SK-N-SH treated with all-trans-retinoic acid at 6 μM for 48 hours (cell line): Measurements from ENCODE around the gene SLFNL1.

Experiments used
- ATAC-seq: fragments of 200-7000 bp; cut with Tn5 transposase; 3 replicates; pipeline ENCODE4 v1.9.1; 2020; ENCODE audit warnings: mild to moderate bottlenecking, moderate library complexity
- ARNTL ChIP-seq: fragments of 450-650 bp; formaldehyde crosslinking; IDR thresholded peaks from 2 replicates; pipeline ENCODE4 v1.5.0; 2020; ENCODE audit warnings: low read depth, mild to moderate bottlenecking, moderate library complexity, borderline replicate concordance
- BACH2 ChIP-seq: fragments of 250-450 bp; sonication (Bioruptor Pico); IDR thresholded peaks from 2 replicates; pipeline ENCODE4 v1.9.0; 2021; ENCODE audit warnings: mild to moderate bottlenecking, borderline replicate concordance
- CREB5 ChIP-seq: fragments of 250-450 bp; sonication (Bioruptor Pico); IDR thresholded peaks from 2 replicates; pipeline ENCODE4 v1.5.1; 2020; ENCODE audit warnings: low read depth, mild to moderate bottlenecking, moderate library complexity
- CSDC2 ChIP-seq: fragments of 250-450 bp; sonication (Bioruptor Pico); IDR thresholded peaks from 2 replicates; pipeline ENCODE4 v1.5.0; 2020; ENCODE audit warnings: mild to moderate bottlenecking, moderate library complexity
- CSRNP3 ChIP-seq: fragments of 250-450 bp; sonication (Bioruptor Pico); IDR thresholded peaks from 2 replicates; pipeline ENCODE4 v1.5.1; 2021; ENCODE audit warnings: mild to moderate bottlenecking, moderate library complexity
- GLIS3 ChIP-seq: fragments of 250-450 bp; sonication (Bioruptor Pico); IDR thresholded peaks from 2 replicates; pipeline ENCODE4 v1.5.0; 2020; ENCODE audit warnings: mild to moderate bottlenecking, moderate library complexity
- OSR1 ChIP-seq: fragments of 250-450 bp; sonication (Bioruptor Pico); IDR thresholded peaks from 2 replicates; pipeline ENCODE4 v1.8.0; 2022; ENCODE audit warnings: moderate library complexity, mild to moderate bottlenecking, inconsistent platforms
- PPARA ChIP-seq: fragments of 250-450 bp; sonication (Bioruptor Pico); IDR thresholded peaks from 2 replicates; pipeline ENCODE4 v1.5.0; 2020; ENCODE audit warnings: mild to moderate bottlenecking, borderline replicate concordance
- RARB ChIP-seq: fragments of 250-450 bp; sonication (Bioruptor Pico); IDR thresholded peaks from 2 replicates; pipeline ENCODE4 v1.8.0; 2021; ENCODE audit warnings: mild to moderate bottlenecking, moderate library complexity
- ZC3H10 ChIP-seq: fragments of 250-450 bp; sonication (Bioruptor Pico); IDR thresholded peaks from 2 replicates; pipeline ENCODE4 v1.5.1; 2021; ENCODE audit warnings: mild to moderate bottlenecking, moderate library complexity
- ZFP3 ChIP-seq: fragments of 250-450 bp; sonication (Bioruptor Pico); IDR thresholded peaks from 2 replicates; pipeline ENCODE4 v1.5.0; 2020; ENCODE audit warnings: mild to moderate bottlenecking, moderate library complexity
- ZFP30 ChIP-seq: fragments of 450-650 bp; formaldehyde crosslinking; IDR thresholded peaks from 2 replicates; pipeline ENCODE4 v1.5.0; 2022; ENCODE audit warnings: mild to moderate bottlenecking, moderate library complexity
- ZNF565 ChIP-seq: fragments of 450-650 bp; formaldehyde crosslinking; conservative IDR thresholded peaks from 2 replicates; pipeline ENCODE4 v1.5.0; 2020; ENCODE audit warnings: low read depth, mild to moderate bottlenecking, moderate library complexity
- ZNF70 ChIP-seq: fragments of 450-650 bp; formaldehyde crosslinking; IDR thresholded peaks from 2 replicates; pipeline ENCODE4 v1.5.0; 2020; ENCODE audit warnings: mild to moderate bottlenecking, moderate library complexity
- ZNF8 ChIP-seq: fragments of 450-650 bp; formaldehyde crosslinking; IDR thresholded peaks from 2 replicates; pipeline ENCODE4 v1.5.0; 2020; ENCODE audit warnings: mild to moderate bottlenecking, moderate library complexity
- TF ChIP-seq, protein P1 (sequence below): fragments of 250-450 bp; sonication (Bioruptor Pico); IDR thresholded peaks from 2 replicates; pipeline ENCODE4 v1.8.0; 2020; ENCODE audit warnings: mild to moderate bottlenecking, moderate library complexity, borderline replicate concordance
- TF ChIP-seq, protein P2 (sequence below): fragments of 250-450 bp; sonication (Bioruptor Pico); IDR thresholded peaks from 2 replicates; pipeline ENCODE4 v1.8.0; 2021; ENCODE audit warnings: low read depth, mild to moderate bottlenecking, moderate library complexity, borderline replicate concordance
- TF ChIP-seq, protein P3 (sequence below): fragments of 250-450 bp; sonication (Bioruptor Pico); IDR thresholded peaks from 2 replicates; pipeline ENCODE4 v1.5.0; 2020; ENCODE audit warnings: mild to moderate bottlenecking, moderate library complexity

Gene SLFNL1

DNA sequence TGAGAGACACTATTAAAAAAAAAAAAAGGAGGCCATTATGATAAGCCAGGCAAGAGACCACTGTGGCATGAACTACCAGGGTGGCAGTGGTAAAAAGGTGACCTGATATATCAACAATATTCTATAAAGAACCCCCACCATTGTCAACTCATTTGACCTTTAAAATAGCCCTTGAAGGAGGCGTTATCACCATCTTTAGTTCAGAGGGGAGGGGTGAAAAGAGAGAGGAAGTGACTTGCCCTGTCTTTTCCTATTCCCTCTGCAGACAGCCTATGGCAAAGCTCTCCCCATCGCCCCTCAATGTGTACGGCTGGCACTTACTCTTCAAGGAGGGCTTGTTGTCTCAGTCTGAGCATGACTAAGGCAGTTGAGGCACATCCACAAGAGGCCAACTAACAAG lies 11.7 kb upstream of the SLFNL1 start (continued):
- TF ChIP-seq OSR1 (CRISPR knock-in tag), result no peak
- TF ChIP-seq ARNTL (CRISPR knock-in tag), result no peak
- no peak for TF ChIP-seq ZNF8 (CRISPR knock-in tag)
- TF ChIP-seq GLIS3, result no peak

GRCh38 chr1:41032147-41032546 lies 10.6 kb upstream of the SLFNL1 start:
- ATAC-seq, result no peak
- TF ChIP-seq ZNF565 (CRISPR knock-in tag), result no peak
- TF ChIP-seq ZFP3 (CRISPR knock-in tag), result no peak
- no peak for TF ChIP-seq PPARA (CRISPR knock-in tag)
- TF ChIP-seq ZC3H10 (CRISPR knock-in tag), result no peak
- no peak for TF ChIP-seq CSDC2
- no peak for TF ChIP-seq CSRNP3 (CRISPR knock-in tag)
- TF ChIP-seq, protein P1, sequence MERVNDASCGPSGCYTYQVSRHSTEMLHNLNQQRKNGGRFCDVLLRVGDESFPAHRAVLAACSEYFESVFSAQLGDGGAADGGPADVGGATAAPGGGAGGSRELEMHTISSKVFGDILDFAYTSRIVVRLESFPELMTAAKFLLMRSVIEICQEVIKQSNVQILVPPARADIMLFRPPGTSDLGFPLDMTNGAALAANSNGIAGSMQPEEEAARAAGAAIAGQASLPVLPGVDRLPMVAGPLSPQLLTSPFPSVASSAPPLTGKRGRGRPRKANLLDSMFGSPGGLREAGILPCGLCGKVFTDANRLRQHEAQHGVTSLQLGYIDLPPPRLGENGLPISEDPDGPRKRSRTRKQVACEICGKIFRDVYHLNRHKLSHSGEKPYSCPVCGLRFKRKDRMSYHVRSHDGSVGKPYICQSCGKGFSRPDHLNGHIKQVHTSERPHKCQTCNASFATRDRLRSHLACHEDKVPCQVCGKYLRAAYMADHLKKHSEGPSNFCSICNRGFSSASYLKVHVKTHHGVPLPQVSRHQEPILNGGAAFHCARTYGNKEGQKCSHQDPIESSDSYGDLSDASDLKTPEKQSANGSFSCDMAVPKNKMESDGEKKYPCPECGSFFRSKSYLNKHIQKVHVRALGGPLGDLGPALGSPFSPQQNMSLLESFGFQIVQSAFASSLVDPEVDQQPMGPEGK, result no peak
- TF ChIP-seq, protein P2, sequence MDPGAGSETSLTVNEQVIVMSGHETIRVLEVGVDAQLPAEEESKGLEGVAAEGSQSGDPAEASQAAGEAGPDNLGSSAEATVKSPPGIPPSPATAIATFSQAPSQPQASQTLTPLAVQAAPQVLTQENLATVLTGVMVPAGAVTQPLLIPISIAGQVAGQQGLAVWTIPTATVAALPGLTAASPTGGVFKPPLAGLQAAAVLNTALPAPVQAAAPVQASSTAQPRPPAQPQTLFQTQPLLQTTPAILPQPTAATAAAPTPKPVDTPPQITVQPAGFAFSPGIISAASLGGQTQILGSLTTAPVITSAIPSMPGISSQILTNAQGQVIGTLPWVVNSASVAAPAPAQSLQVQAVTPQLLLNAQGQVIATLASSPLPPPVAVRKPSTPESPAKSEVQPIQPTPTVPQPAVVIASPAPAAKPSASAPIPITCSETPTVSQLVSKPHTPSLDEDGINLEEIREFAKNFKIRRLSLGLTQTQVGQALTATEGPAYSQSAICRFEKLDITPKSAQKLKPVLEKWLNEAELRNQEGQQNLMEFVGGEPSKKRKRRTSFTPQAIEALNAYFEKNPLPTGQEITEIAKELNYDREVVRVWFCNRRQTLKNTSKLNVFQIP (CRISPR knock-in tag), result no peak
- no peak for TF ChIP-seq RARB (CRISPR knock-in tag)
- no peak for TF ChIP-seq CREB5 (CRISPR knock-in tag)
- no peak for TF ChIP-seq ZNF70
- no peak for TF ChIP-seq OSR1 (CRISPR knock-in tag)
- no peak for TF ChIP-seq ZNF8 (CRISPR knock-in tag)
- no peak for TF ChIP-seq ZFP30 (CRISPR knock-in tag)
- TF ChIP-seq, protein P3, sequence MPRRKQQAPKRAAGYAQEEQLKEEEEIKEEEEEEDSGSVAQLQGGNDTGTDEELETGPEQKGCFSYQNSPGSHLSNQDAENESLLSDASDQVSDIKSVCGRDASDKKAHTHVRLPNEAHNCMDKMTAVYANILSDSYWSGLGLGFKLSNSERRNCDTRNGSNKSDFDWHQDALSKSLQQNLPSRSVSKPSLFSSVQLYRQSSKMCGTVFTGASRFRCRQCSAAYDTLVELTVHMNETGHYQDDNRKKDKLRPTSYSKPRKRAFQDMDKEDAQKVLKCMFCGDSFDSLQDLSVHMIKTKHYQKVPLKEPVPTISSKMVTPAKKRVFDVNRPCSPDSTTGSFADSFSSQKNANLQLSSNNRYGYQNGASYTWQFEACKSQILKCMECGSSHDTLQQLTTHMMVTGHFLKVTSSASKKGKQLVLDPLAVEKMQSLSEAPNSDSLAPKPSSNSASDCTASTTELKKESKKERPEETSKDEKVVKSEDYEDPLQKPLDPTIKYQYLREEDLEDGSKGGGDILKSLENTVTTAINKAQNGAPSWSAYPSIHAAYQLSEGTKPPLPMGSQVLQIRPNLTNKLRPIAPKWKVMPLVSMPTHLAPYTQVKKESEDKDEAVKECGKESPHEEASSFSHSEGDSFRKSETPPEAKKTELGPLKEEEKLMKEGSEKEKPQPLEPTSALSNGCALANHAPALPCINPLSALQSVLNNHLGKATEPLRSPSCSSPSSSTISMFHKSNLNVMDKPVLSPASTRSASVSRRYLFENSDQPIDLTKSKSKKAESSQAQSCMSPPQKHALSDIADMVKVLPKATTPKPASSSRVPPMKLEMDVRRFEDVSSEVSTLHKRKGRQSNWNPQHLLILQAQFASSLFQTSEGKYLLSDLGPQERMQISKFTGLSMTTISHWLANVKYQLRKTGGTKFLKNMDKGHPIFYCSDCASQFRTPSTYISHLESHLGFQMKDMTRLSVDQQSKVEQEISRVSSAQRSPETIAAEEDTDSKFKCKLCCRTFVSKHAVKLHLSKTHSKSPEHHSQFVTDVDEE, result no peak
- no peak for TF ChIP-seq BACH2 (CRISPR knock-in tag)

DNA sequence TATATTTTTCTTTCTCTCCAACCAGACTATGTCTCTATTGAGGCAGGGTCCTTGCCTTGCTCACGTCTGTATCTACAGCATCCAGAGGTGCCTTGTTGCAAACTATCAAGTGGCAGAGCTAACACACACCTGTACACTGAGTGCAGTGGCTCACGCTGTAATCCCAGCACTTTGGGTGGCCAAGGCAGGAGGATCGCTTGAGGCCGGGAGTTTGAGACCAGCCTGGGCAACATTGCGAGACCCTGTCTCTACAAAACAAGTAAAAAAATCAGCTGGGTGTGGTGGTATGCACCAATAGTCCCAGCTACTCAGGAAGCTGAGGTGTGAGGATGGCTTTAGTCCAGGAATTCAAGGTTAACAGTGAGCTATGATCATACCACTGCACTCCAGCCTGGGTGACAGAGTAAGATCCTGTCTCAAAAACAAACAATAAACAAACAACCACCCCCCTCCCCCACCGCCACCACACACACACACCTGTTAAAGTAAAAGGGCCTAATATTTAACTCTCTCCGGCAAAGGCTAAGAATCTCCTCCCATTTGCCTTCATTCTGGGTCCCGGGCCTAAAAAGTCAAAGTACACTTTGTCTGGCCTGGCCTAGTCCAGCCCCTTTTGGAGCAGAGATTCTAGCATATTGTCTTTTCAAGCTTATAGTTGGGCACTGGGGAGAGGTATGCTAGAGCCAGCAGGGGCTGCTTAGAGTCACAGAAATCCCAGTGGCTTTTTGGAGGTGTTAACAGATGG lies 9.5 kb upstream of the SLFNL1 start:
- TF ChIP-seq OSR1 (CRISPR knock-in tag), result no peak
- TF ChIP-seq, protein P3, result no peak
- TF ChIP-seq ZNF70, result no peak
- TF ChIP-seq CSRNP3 (CRISPR knock-in tag), result no peak
- no peak for TF ChIP-seq ZC3H10 (CRISPR knock-in tag)
- TF ChIP-seq, protein P2 (CRISPR knock-in tag), result no peak
- TF ChIP-seq CSDC2, result no peak
- no peak for TF ChIP-seq ZNF565 (CRISPR knock-in tag)
- ATAC-seq, result no peak
